Natural killer cell treated with Interleukin-12 subunit alpha and Interleukin-12 subunit beta and Interleukin-15 and Interleukin-18, amount 100 ng/mL, for 72 hours (primary cell): Measurements from ENCODE around the gene KCNMA1. TPM values are rescaled to one million over a fixed set of nuclear protein-coding genes. Genes with fewer than 3 reads are reported as not detected.

ENCODE experiments used
- ATAC-seq, 2 donors: fragments of 150-1000 bp; cut with Tn5 transposase in 1 of 2; sonication (Bioruptor Pico), chemical (Tn5 transposase) in 1 of 2; 2 replicates each; pipeline ENCODE4 v1.10.0; 2021
- DNase-seq: peaks from one replicate; pipeline ENCODE4 v3.0.0; 2022; ENCODE audit warnings: low spot score
- H3K27ac Mint-ChIP-seq, 2 donors: 1 replicate in 1 of 2; 2 replicates in 1 of 2; pipeline ENCODE4 v1.8.0; 2022; ENCODE audit warnings: mixed read lengths in 2 of 2, mild to moderate bottlenecking in 1 of 2, moderate library complexity in 1 of 2
- H3K27me3 Mint-ChIP-seq, 2 donors: 1 replicate in 1 of 2; 2 replicates in 1 of 2; pipeline ENCODE4 v1.8.0; 2022; ENCODE audit warnings: mixed read lengths in 2 of 2
- H3K36me3 Mint-ChIP-seq: one replicate; pipeline ENCODE4 v1.8.0; 2022; ENCODE audit warnings: mixed read lengths
- H3K4me1 Mint-ChIP-seq, 2 donors: 1 replicate in 1 of 2; 2 replicates in 1 of 2; pipeline ENCODE4 v1.8.0; 2022; ENCODE audit warnings: low read depth in 2 of 2, mixed read lengths in 2 of 2, mild to moderate bottlenecking in 1 of 2
- H3K4me3 Mint-ChIP-seq: one replicate; pipeline ENCODE4 v1.8.0; 2022; ENCODE audit warnings: mixed read lengths
- H3K9me3 Mint-ChIP-seq: 2 replicates; pipeline ENCODE4 v1.8.0; 2022; ENCODE audit warnings: mixed read lengths
- total RNA-seq, 2 donors: library from RNA; stranded (reverse); gene quantifications; one replicate each; pipeline ENCODE4 v1.2.3, GENCODE V29; 2022

Gene KCNMA1
- total RNA-seq, 2 donors from 2014 or later: 2.8 TPM; not detected in 1

DNA sequence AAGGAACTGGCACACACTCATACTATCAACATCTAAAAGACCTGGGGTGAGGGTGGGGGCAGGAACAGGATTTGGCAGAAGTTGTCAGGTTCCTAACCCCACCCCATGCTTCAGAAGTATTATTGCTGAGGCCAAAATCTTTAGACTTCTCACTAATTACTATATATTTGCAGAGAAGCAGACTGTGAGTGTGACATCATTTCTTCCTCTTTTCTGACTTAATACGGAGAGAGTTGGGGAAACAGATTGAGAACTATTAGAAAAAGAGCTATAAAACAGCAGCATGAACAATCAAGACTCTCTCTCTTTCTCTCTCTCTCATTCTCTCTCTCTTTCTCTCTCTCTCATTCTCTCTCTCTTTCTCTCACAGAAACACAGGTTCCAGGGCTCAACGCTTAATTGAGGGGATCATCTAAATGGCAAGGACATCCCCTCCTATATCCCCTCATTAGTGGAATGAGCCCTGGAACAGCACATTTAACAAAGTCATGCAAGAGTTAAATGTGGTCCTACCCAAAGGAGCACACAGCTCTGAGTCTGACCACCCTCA lies 94.8 kb downstream of the KCNMA1 start:
- Mint-ChIP-seq H3K27me3 (peaks cover 21 to 22% of the 10 kb centered on the region in 2 donors), H3K36me3 (no peaks in the 10 kb centered on the region), H3K27ac (no peak overlapping the region), H3K9me3 (peaks cover 4% of the 10 kb centered on the region), H3K4me1 (peaks cover 0 to 4% of the 10 kb centered on the region in 2 donors), H3K4me3 (no peak overlapping the region)
- ATAC-seq (no peak), DNase-seq (no peak)

DNA sequence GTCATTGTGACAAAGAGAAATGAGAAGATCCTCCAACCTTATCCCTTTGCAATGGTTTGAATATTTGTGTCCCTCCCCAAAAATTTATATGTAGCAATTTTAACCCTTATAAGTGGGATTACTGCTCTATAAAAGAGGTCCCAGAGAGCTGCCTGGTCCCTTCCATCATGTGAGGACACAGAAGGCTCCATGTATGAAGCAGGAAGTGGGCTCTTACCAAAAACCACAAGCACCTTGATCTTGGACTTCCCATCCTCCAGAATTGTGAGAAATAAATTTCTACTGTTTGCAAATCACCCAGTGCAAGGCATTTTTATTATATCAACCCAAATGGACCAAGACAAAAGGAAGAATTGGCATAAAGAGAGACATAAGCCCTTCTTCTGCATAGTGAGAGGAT lies 95.7 kb downstream of the KCNMA1 start:
- peaks cover 20 to 22% of the 10 kb centered on the region in 2 donors for H3K27me3 Mint-ChIP-seq
- ATAC-seq (no peak), DNase-seq (no peak)
- H3K4me1 Mint-ChIP-seq: peaks cover 0 to 4% of the 10 kb centered on the region in 2 donors
- H3K4me3 Mint-ChIP-seq: no peak overlapping the region
- peaks cover 4% of the 10 kb centered on the region for H3K9me3 Mint-ChIP-seq
- H3K27ac Mint-ChIP-seq: no peak overlapping the region
- no peaks in the 10 kb centered on the region for H3K36me3 Mint-ChIP-seq

DNA sequence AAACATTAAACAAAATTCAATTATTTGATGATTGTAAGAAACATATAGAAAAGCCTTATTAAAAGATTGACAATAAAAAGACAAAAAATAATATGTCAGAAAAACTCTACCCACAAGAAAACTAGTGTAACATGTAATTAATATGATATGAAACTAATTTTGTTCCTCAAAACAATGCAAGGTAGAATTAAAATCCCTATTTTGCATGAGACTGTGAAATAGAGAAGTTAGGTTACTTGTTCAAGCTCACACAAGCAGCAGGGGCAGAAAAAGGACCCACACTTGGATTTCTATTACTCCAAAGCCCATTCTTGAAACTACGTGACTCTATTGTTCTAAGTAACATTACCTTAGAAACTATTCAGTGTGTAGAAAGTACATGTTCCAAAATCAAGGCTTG lies 96.4 kb downstream of the KCNMA1 start:
- DNase-seq (no peak), ATAC-seq (no peak)

GRCh38 chr10:77539147-77539935 lies 98.3 kb downstream of the KCNMA1 start:
- H3K27ac Mint-ChIP-seq: no peak overlapping the region
- DNase-seq (no peak), ATAC-seq (no peak)
- peaks cover 14 to 29% of the 10 kb centered on the region in 2 donors for H3K27me3 Mint-ChIP-seq
- peaks cover 4% of the 10 kb centered on the region for H3K9me3 Mint-ChIP-seq
- no peaks in the 10 kb centered on the region for H3K36me3 Mint-ChIP-seq
- H3K4me3 Mint-ChIP-seq: no peak overlapping the region
- H3K4me1 Mint-ChIP-seq: peaks cover 0 to 4% of the 10 kb centered on the region in 2 donors

More for the DNA sequence above, 96.4 kb downstream of the KCNMA1 start:
- H3K4me1 Mint-ChIP-seq: peaks cover 0 to 4% of the 10 kb centered on the region in 2 donors
- no peak overlapping the region for H3K4me3 Mint-ChIP-seq
- H3K36me3 Mint-ChIP-seq: no peaks in the 10 kb centered on the region
- no peak overlapping the region for H3K27ac Mint-ChIP-seq
- H3K9me3 Mint-ChIP-seq: peaks cover 4% of the 10 kb centered on the region
- H3K27me3 Mint-ChIP-seq: peaks cover 17 to 22% of the 10 kb centered on the region in 2 donors

GRCh38 chr10:77537720-77538373 lies 99.8 kb downstream of the KCNMA1 start:
- H3K4me1 Mint-ChIP-seq: peaks cover 0 to 4% of the 10 kb centered on the region in 2 donors

GRCh38 chr10:77537071-77537470 lies 100.5 kb downstream of the KCNMA1 start:
- H3K27me3 Mint-ChIP-seq: peaks cover 9 to 16% of the 10 kb centered on the region in 2 donors
- DNase-seq (no peak), ATAC-seq (no peak)
- H3K36me3 Mint-ChIP-seq: no peaks in the 10 kb centered on the region
- peaks cover 0 to under 1% of the 10 kb centered on the region in 2 donors for H3K4me1 Mint-ChIP-seq
- H3K4me3 Mint-ChIP-seq: no peak overlapping the region
- no peak overlapping the region for H3K27ac Mint-ChIP-seq
- no peaks in the 10 kb centered on the region for H3K9me3 Mint-ChIP-seq

More at GRCh38 chr10:77537720-77538373, 99.8 kb downstream of the KCNMA1 start:
- H3K4me3 Mint-ChIP-seq: no peak overlapping the region
- ATAC-seq: peak; percentile 17 to 52
- H3K9me3 Mint-ChIP-seq: no peaks in the 10 kb centered on the region
- H3K27ac Mint-ChIP-seq: no peak overlapping the region
- peaks cover 10 to 15% of the 10 kb centered on the region in 2 donors for H3K27me3 Mint-ChIP-seq
- no peak for DNase-seq
- no peaks in the 10 kb centered on the region for H3K36me3 Mint-ChIP-seq

DNA sequence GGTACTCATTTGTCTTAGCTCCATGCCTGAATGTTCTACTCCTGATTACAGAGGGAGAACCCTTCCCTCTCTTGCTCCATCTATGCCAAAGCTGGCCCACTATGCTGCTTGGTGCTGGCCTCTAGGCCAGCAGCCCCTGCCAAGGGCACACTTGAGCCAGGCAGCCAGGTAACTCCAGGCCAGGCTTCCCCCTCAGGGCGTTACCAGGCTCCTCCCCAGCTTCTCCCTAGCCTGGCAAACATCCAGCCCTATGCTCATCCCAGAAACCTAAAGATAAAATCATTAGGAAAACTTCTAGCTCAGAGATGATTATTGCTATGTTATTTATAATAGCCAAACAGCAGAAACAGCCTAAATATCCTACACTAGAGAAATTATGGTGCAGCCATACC lies 103.7 kb downstream of the KCNMA1 start:
- H3K4me3 Mint-ChIP-seq: no peak overlapping the region
- ATAC-seq (peak in 1 of 2 donors; percentile 7), DNase-seq (no peak)
- H3K36me3 Mint-ChIP-seq: no peaks in the 10 kb centered on the region
- peaks cover 14 to 27% of the 10 kb centered on the region in 2 donors for H3K27me3 Mint-ChIP-seq
- no peak overlapping the region for H3K27ac Mint-ChIP-seq
- no peaks in the 10 kb centered on the region for H3K9me3 Mint-ChIP-seq
- H3K4me1 Mint-ChIP-seq: peaks cover 0 to 3% of the 10 kb centered on the region in 2 donors

DNA sequence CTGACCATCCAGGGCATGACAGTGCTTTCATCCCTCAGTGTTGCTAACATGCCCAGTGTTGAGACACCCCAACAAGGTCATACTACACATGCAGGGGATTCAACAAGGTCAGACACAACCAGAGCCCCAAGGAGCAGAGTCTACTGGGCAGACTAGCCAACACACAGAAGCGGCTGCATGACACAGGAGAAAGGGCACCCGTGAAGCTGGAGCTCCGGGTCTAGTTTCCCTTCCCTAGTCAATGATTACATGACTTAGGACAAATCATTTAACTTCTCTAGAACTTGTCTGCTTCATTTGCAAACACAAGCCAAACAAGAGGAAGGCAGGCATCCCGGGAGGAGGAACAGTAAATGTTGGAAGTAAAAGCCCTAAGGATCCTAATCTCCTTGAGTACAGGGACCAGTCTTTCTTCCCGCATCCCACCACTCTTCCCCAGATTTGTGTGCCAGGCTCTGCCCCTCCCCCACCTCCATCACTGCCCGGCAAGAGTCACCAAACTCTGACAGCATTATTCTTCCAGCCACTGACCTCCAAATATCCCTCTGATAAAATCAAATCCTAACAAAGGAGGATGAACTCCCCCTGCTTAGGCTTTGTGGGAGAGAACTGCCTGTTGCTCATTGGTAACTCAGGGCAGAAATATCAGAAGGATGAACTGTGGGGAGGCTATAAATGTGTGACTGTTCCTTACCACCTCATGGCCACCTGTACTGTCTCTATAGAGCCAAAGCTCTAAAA lies 104.3 kb downstream of the KCNMA1 start:
- no peaks in the 10 kb centered on the region for H3K9me3 Mint-ChIP-seq
- H3K4me1 Mint-ChIP-seq: peaks cover 0 to 3% of the 10 kb centered on the region in 2 donors
- no peaks in the 10 kb centered on the region for H3K36me3 Mint-ChIP-seq
- no peak overlapping the region for H3K27ac Mint-ChIP-seq
- H3K4me3 Mint-ChIP-seq: no peak overlapping the region
- no peak for DNase-seq
- H3K27me3 Mint-ChIP-seq: peaks cover 14 to 27% of the 10 kb centered on the region in 2 donors
- ATAC-seq: no peak

DNA sequence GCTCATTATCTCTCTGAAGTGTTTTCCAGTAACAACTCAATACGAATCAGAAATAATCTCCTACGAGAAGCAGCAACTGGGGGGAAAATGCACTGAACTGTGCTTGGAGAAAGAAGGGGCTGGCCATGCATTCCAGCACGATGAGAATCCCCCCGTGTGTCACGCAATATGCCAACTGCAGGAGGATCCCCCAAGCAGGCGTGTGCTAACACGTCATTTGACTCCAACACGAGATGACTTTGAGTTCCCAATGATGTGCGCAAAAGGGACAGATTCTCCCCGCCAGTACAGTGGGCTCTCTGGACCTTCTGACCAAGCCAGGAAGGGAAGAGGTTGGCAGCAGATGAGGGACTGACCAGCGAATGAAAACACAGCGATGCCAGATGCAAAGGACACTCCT lies 105.5 kb downstream of the KCNMA1 start:
- H3K4me3 Mint-ChIP-seq: no peak overlapping the region
- H3K9me3 Mint-ChIP-seq: no peaks in the 10 kb centered on the region
- peaks cover 0 to 3% of the 10 kb centered on the region in 2 donors for H3K4me1 Mint-ChIP-seq
- no peaks in the 10 kb centered on the region for H3K36me3 Mint-ChIP-seq
- DNase-seq (no peak), ATAC-seq (no peak)
- H3K27ac Mint-ChIP-seq: no peak overlapping the region
- peaks cover 14 to 27% of the 10 kb centered on the region in 2 donors for H3K27me3 Mint-ChIP-seq

GRCh38 chr10:77531441-77532001 lies 106.1 kb downstream of the KCNMA1 start:
- Mint-ChIP-seq H3K9me3 (no peaks in the 10 kb centered on the region), H3K4me1 (peaks cover 0 to 3% of the 10 kb centered on the region in 2 donors), H3K4me3 (no peak overlapping the region), H3K27me3 (peaks cover 18 to 27% of the 10 kb centered on the region in 2 donors), H3K27ac (no peak overlapping the region), H3K36me3 (no peaks in the 10 kb centered on the region)
- DNase-seq: no peak
- no peak for ATAC-seq

DNA sequence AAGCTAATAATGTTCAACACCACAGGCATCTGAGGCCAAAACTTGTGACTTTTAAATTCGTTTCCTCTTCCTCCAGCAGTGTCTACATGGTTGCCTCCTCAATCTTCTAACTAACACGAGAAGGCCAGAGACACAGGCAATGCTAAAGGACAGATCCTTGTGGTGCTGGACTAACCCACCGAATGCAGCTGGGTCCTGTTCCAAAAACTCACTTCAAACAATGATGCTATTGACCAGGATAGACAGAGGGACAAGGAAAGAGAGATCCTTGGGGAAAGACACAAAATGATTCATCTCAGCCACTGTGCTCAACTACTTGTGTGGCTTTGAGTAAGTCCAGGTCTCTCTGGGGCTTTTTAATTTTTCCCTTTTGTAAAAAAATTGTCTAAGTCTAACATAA lies 107.6 kb downstream of the KCNMA1 start:
- ATAC-seq (no peak), DNase-seq (no peak)
- Mint-ChIP-seq H3K4me3 (no peak overlapping the region), H3K27me3 (peaks cover 15 to 19% of the 10 kb centered on the region in 2 donors), H3K36me3 (no peaks in the 10 kb centered on the region), H3K9me3 (no peaks in the 10 kb centered on the region), H3K4me1 (peaks cover 0 to 3% of the 10 kb centered on the region in 2 donors), H3K27ac (no peak overlapping the region)

DNA sequence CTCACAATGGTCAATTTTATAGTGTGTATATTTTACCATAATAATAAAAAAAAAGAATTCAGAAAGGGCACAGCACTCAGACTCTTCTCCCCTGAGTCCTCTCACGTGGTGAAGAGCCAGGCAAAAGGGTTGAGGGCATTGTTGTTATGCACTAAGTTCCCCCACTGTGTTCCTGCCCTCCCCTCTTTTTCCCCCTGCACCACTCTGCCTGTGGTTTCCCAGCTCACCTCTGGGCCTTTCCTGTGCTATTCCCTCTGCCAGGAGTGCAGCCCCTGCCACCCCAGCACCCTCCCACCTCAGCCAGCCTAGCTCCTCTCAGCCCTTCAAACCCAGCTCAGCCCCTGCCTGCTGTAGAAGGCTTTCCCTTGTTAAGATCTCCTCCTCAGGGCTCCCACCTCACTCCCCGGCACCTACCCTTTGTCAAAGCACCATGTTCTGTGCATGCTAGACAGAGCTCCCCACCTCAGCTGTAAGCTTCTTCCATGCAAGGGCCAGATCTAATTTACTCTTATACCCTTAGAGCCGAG lies 108.5 kb downstream of the KCNMA1 start:
- Mint-ChIP-seq H3K27ac (no peak overlapping the region), H3K27me3 (peaks cover 12 to 18% of the 10 kb centered on the region in 2 donors), H3K36me3 (no peaks in the 10 kb centered on the region), H3K9me3 (no peaks in the 10 kb centered on the region), H3K4me1 (peaks cover 0 to 3% of the 10 kb centered on the region in 2 donors), H3K4me3 (no peak overlapping the region)
- no peak for DNase-seq
- no peak for ATAC-seq

DNA sequence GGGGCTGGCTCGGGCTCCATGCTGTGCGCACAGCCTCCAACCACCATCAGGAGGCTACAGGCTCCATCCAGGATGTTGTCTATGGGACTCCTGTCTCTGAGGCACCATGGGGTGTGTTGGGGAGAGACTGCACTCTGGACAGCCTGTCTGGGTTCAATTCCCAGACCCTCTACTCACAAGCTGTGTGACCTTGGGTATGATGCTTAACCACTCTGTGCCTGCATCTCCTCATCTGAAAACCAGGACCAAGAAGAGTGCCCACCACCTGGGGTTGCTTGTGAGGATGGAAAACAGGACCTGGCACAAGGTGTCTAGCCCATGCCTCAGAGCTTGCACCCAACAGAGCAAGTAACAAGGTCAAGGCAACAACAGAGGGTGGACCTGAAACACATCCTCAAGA lies 109.8 kb downstream of the KCNMA1 start:
- peaks cover 16 to 21% of the 10 kb centered on the region in 2 donors for H3K27me3 Mint-ChIP-seq

More for the DNA sequence above, 109.8 kb downstream of the KCNMA1 start:
- no peak for DNase-seq
- ATAC-seq: peak in 1 of 2 donors; percentile 12
- no peaks in the 10 kb centered on the region for H3K36me3 Mint-ChIP-seq
- H3K27ac Mint-ChIP-seq: no peak overlapping the region
- H3K4me3 Mint-ChIP-seq: no peak overlapping the region
- no peaks in the 10 kb centered on the region for H3K9me3 Mint-ChIP-seq
- peaks cover 0 to 3% of the 10 kb centered on the region in 2 donors for H3K4me1 Mint-ChIP-seq
